Subcutaneous adipose tissue (tissue), 4 donors: ENCODE data around the gene C2CD2. TPM values are rescaled to one million over a fixed set of nuclear protein-coding genes. Genes with fewer than 3 reads are reported as not detected.

Source experiments
- total RNA-seq, 4 donors: library from RNA; depleted of rRNA; stranded (reverse); fragments of >200 nt; gene quantifications; one replicate each; pipeline ENCODE4 v1.1.0, GENCODE V29; 2016
- TF ChIP-seq, protein P1 (sequence below): fragments of 450-650 bp; IDR thresholded peaks from one replicate; pipeline ENCODE4 v1.5.1; 2016; ENCODE audit warnings: low read depth, mild to moderate bottlenecking, control low read depth, antibody characterized with exemption, moderate library complexity

The C2CD2 gene
- total RNA-seq, 4 donors from 2014 or later = 84.1 to 151 (median 128) TPM

DNA sequence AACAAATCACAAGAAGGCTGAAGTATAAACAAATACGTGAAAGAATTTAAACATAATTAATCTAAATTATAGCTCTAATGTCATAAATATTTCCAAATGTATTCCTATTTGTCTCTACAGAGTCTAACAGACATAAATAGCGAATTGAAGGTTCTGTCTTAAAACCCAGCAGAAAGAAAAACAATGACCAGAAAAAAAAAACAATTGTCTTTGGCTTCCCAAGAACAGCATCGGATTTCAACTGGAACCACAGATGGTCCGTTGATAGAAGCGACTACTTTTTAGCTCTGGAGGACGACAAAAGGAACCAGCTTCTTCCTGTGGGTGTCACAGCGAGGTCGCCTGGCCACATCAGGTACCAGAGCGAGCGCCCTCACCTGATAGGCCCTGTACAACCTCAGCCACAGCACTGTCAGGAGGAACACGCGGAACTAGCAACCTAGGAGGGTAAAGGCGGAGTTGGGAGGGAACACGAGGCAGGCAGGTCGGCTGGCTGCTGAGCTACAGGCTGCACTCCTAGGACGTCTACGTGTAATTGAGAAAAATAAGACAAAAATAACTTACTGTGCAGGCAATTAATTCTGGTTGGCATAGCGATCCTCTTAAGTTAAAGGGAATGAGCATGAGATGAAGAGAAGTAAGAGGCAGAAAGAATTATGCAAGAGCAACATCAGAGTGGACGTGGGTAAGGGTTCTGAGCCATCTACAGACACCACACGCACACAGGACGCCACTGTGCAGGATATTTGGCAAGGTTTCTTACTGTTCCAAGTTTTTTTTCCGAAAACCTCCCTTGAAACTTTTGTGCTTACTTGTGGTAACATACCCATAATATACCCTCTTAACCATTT lies 58.0 kb downstream of the C2CD2 start:
- TF ChIP-seq, protein P1, sequence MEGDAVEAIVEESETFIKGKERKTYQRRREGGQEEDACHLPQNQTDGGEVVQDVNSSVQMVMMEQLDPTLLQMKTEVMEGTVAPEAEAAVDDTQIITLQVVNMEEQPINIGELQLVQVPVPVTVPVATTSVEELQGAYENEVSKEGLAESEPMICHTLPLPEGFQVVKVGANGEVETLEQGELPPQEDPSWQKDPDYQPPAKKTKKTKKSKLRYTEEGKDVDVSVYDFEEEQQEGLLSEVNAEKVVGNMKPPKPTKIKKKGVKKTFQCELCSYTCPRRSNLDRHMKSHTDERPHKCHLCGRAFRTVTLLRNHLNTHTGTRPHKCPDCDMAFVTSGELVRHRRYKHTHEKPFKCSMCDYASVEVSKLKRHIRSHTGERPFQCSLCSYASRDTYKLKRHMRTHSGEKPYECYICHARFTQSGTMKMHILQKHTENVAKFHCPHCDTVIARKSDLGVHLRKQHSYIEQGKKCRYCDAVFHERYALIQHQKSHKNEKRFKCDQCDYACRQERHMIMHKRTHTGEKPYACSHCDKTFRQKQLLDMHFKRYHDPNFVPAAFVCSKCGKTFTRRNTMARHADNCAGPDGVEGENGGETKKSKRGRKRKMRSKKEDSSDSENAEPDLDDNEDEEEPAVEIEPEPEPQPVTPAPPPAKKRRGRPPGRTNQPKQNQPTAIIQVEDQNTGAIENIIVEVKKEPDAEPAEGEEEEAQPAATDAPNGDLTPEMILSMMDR = no peak

DNA sequence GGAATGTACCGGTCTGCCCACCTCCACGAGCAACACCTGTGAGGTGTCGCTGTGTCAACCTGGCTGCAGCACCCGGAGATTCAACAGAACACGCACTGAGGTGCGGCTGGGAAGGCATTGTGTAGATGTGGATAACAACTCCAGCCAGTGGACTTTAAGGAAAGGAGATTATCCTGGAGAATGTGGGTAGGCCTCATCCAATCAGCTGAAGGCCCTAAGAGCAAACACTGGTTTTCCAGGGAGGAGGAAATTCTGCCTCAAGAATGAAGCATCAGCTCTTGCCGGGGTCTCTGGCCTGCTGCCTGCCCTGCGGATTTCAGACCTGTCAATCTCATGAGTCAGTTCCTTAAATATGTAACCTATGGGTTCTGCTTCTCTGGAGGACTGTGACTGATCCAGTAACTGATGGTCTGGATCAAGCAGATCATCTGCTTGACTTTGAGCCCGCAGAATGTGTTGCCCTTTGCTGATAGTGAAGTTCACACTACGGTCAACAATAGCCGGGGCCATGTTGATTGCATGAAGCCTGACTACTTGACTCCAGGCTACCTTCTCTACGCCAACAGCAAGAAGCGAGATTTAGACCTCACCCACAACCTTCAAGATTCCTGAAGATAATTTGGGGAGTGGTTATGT lies 58.8 kb downstream of the C2CD2 start:
- TF ChIP-seq, protein P1 = no peak

DNA sequence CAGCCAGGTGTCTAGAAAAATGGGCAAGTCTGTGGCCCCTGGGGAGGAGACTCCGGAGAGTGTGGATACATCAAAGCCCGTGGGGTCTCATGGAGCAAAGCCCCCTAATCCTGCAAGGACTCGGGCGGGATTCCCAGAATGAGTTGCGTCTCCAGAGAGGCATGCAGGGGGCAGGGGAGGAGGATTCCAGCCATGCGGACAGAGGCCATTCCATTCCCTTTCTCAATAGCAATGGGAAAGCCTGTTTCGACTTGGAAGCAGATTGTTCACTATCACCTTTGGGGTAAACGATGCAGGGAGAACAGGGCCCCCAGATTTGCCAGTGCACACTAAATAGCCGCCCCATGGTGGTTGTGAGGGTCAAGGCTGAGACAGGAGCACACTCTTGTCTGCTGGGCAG lies 59.3 kb downstream of the C2CD2 start:
- TF ChIP-seq, protein P1 = no peak

DNA sequence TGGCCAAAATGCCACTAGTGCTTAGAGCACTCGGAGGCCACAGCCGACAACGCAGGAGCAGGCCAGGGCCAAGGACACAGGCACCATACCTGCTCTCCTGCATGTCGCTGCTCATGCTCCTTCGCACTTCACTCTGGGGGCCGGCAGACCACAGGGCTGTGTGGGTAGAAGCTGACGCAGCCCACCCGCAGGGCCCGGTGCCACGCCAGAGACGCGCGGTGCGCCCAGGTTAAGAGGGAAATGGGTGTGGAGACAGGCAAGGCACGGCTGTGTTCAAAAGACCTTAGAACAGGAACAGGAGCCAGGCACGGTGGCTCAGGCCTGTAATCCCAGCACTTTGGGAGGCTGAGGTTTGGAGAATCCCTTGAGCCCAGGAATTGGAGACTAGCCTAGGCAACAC lies 61.1 kb downstream of the C2CD2 start:
- TF ChIP-seq, protein P1 = no peak

DNA sequence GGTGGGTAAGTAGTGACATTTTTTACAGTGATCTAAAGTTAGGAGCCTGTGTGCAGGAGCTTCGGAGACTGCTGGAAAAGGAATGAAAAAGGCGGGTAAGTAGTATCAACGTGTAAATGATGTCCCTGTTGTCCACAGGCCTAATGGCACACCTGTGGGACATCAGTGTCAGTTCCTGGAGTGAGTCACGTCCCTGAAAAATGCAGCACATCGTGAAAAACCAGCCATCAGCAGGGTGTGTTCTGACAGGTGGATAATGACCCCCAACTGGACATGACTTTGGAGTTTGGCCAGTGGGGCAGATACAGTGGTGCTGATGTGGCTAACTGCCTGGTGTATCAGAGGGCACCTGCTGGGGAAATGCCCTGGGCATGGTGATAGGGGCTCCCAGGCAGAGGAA lies 62.7 kb downstream of the C2CD2 start:
- TF ChIP-seq, protein P1 = no peak

DNA sequence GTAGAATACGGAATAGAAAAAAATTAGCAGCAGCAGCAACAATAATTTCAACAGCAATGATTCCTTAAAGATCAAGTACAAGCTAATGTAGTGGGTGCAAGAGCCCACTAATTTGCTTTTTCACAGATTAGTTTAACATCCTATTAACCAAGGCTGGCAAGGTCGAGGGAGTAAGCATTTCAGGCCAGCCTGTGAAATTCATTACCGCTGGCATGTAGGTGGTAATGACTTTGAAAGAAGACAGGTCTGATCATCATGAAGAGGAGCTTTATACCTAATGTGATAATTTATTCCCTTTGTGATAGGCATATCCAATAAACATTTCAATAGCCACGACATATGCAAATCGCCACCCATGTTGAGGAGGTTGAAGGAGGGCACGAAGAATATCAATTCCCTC lies 63.5 kb downstream of the C2CD2 start:
- TF ChIP-seq, protein P1 = no peak

DNA sequence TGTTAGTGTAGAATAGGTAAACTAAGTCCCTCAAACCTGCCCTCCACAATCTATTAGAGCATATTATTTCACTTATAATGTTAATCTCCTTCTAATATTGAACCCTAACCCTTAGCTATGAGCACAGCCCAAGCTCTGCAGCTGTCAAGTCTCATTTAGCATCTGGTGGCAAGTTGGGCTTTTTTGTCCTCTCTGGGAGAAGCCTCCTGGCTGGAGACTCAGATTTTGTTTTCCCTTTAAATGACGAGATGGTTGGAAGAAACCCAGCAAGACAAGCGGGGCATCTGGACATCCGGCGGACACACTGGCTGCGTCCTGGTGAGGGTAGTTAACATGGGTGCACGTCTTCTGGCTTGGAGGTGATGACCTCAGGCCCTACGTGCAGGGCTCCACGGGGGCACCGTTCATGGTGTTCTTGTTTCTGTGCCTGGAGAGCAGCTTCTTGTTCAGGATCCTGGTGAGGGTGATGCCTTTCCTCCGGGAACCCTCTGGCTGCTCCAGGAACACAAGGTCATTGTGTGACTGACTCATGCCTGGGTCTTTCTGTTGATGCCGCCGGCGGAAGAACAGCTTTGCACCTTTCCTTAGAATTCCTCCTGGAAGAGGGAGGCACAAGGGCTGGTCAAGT lies 65.0 kb downstream of the C2CD2 start:
- TF ChIP-seq, protein P1 = no peak
